ENCODE measurements around the gene IRAG1. TPM values are rescaled to one million over a fixed set of nuclear protein-coding genes. Genes with fewer than 3 reads are reported as not detected.

Gene IRAG1
- total RNA-seq, 1 experiment from 2014 or later = not detected

DNA sequence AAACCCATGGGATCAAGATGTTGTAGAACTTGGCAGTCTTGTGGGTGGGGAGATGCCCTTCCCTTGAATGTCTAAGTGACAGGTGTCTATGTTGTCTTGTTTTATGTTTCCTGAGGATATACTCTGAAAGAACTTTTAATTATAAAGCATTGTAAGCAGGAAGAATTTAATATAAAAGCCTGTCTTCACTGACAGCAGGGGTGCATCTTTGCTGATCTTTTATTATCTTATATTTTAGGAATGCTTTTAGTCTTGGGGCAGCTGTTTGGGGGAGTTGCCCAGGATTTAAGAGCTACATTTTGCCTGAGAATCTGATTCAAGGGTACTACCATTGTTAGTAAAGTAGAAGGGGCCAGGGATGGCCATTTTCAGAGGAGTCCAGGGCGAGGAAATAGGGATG, 43.4 kb downstream of the IRAG1 start:
- DNase-seq (ENCODE audit: extremely low read depth, low read depth) = no peak

DNA sequence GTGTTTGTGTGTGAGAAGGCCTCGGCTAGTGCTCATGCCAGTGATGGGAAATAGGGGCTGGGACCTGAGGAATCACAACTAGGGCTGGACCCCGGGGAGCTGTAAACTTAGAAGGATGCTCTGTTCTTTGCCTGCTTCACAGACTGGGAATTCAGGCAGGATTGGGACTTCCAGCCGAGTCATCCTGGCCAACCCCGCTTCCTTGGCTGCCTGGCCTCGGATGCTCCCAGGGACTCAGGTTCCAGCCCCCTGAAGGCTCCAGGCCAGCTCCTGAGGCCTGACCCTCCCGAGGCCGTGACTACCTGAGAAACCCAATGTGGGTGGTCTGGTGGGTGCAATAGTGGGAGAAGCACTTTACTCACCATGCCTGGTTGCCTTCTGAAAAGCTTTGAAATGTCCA, 44.7 kb downstream of the IRAG1 start:
- no peak for DNase-seq (ENCODE audit: extremely low read depth, low read depth)

DNA sequence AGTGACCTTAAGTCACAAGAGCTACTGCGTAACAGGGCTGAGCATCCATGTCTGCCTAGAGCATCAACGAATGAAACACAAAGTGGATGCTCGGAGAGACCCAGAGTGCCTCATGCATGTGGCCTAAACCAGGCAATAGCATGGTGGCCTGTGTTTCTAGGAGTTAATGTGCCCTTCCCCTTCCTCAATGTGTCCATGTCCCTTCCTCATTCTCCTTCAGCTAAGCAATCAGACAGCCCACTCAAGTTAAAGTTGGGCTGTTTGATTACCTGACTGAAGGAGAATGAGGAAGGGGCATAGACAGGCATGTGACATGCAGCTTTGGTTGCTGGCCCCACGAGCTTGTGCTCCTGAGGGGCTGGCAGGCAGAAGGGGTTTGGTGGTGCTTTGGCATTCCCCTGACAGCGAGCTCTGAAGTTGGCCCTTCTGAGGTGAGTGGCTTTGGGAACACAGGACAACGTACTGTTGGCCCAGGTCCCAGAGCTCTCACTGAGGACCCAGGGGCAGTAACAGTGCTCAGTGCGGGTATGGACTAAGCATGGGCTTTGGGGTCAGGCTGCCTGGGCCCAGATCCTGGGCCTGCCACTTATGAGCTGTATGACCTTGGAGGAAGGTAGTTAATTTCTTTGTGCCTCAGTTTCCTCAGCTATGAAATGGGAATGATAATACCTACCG, 46.7 kb downstream of the IRAG1 start:
- DNase-seq (ENCODE audit: extremely low read depth, low read depth) = no peak

DNA sequence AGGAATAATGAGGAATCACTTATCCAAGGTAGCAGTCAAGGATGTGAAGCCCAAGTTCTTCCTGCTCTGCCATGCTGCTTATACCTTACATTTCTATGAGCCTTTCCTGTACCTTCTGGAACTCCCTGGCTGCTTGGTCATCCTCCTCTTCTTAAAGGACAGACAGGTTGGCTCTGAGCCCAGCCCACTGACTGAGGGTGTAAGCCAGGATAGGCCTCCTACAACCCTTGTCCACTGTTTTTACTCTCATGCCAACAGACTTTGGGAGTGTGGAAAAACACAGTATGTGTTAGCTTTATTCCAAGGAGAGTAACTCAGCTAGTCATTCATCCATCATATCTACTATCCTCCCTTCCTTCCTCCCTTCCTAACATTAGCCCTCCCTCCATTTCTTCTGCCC, 47.5 kb downstream of the IRAG1 start:
- DNase-seq (ENCODE audit: extremely low read depth, low read depth) = no peak

DNA sequence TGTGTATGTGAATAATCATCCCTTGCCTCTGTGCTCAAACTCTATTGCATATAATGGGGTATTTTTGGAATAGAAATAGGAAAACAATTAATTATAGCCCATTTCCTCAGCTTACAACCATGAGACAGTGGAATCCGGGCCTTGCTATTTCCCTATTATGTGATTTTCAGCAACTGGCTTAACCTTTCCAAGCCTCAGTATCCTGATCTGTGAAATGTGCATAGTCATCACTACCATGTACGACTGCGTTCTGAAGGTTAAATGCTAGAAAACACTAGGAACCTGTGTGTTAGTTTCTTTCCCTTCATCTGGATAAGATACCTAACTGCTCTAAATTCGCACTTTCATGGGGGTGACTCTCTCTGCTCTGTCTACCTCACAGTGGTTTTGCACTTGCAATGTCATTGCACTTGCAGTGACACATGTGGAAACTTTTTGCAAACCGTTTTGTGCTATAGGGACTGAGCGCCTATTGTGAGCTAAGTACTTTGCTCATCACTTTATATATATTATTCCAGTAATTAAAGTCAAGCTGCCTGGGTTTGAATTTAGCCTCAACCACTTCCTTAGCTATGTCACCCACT, 48.3 kb downstream of the IRAG1 start:
- no peak for DNase-seq (ENCODE audit: extremely low read depth, low read depth)

Small RNA genes within 50 kb of the gene (small RNA-seq; reads per million reads assigned to genes)
- 0 reads per million in 2 experiments for gene RF00019

Other genes with a start within 250 kb of the IRAG1 start
- gene AMPD3, start 238.5 kb downstream of the IRAG1 start, total RNA-seq (2014; rRNA removed; shearing (Covaris generic)) = 1.3 and 2.0 TPM in 2 replicates
- gene RNF141, start 152.6 kb downstream of the IRAG1 start, total RNA-seq (2014; rRNA removed; shearing (Covaris generic)) = 14.6 and 15.3 TPM in 2 replicates
- gene LYVE1, start 125.1 kb downstream of the IRAG1 start, total RNA-seq (2014; rRNA removed; shearing (Covaris generic)) = not detected in 2 replicates
- gene CTR9, start 57.5 kb upstream of the IRAG1 start, total RNA-seq (2014; rRNA removed; shearing (Covaris generic)) = 12.2 TPM in 2 replicates
- 571 and 644 TPM in 2 replicates for gene EIF4G2, start 115.2 kb upstream of the IRAG1 start, total RNA-seq (2014; rRNA removed; shearing (Covaris generic))
- 24.2 and 27.5 TPM in 2 replicates for gene ZBED5, start 164.3 kb upstream of the IRAG1 start, total RNA-seq (2014; rRNA removed; shearing (Covaris generic))

Data from NCI-H460 (cell line).